ENCODE measurements around the gene CCDC32.

GRCh38 chr15:40564591-40565332, at the start of gene CCDC32:
- TF ChIP-seq POLR2A (IDR thresholded peaks at IDR 0.05; ENCODE audit: extremely low read depth, insufficient read length) (peak; percentile 84), CTCF (IDR thresholded peaks at IDR 0.05; ENCODE audit: low read depth, low read length) (no peak), MYC (IDR thresholded peaks at IDR 0.05; ENCODE audit: low read depth, low read length) (peak; percentile 62; the same call in 1 of the 2 replicates)

Data from NB4 (cell line).